H9 (cell line): ENCODE measurements around the gene CCDC141. TPM values are rescaled to one million over a fixed set of nuclear protein-coding genes. Genes with fewer than 3 reads are reported as not detected.
A peak's percentile ranks its signal among the peaks of the same experiment; 100 is the strongest.

Experiments
- DNase-seq: peaks from one replicate; pipeline ENCODE4 v3.0.0-alpha.2; 2017
- H2AFZ ChIP-seq: one replicate; pipeline ENCODE4 v1.6.1; 2013; ENCODE audit warnings: mild to moderate bottlenecking, low read length, control low read depth, moderate library complexity
- H2AK5ac ChIP-seq: 2 replicates; pipeline ENCODE4 v1.6.1; 2013; ENCODE audit warnings: low read length, control low read depth, mixed read lengths; ENCODE audit not compliant: insufficient read length
- H2BK120ac ChIP-seq: one replicate; pipeline ENCODE4 v1.6.1; 2013; ENCODE audit warnings: low read depth, mild to moderate bottlenecking, low read length, control low read depth, inconsistent platforms; ENCODE audit not compliant: poor library complexity, severe bottlenecking
- H2BK12ac ChIP-seq: 2 replicates; pipeline ENCODE4 v1.6.1; 2013; ENCODE audit warnings: low read length, control low read depth, mixed read lengths, low read depth; ENCODE audit not compliant: insufficient read length
- H2BK15ac ChIP-seq: 2 replicates; pipeline ENCODE4 v1.6.1; 2013; ENCODE audit warnings: low read depth, low read length, control low read depth
- H2BK20ac ChIP-seq: one replicate; pipeline ENCODE4 v1.6.1; 2013; ENCODE audit warnings: low read depth, mild to moderate bottlenecking, low read length, control low read depth, inconsistent platforms; ENCODE audit not compliant: poor library complexity, severe bottlenecking
- H2BK5ac ChIP-seq: 2 replicates; pipeline ENCODE4 v1.6.1; 2013; ENCODE audit warnings: low read length, control low read depth, mixed read lengths; ENCODE audit not compliant: insufficient read length
- H3K14ac ChIP-seq: 2 replicates; pipeline ENCODE4 v1.6.1; 2013; ENCODE audit warnings: low read length, control low read depth; ENCODE audit not compliant: insufficient read depth
- H3K18ac ChIP-seq: 2 replicates; pipeline ENCODE4 v1.6.1; 2013; ENCODE audit warnings: low read depth, mild to moderate bottlenecking, mixed read lengths, low read length, control low read depth; ENCODE audit not compliant: insufficient read length
- H3K23ac ChIP-seq: 2 replicates; pipeline ENCODE4 v1.6.1; 2013; ENCODE audit warnings: low read length, control low read depth, mixed read lengths, low read depth; ENCODE audit not compliant: insufficient read length
- H3K23me2 ChIP-seq: 2 replicates; pipeline ENCODE4 v1.6.1; 2013; ENCODE audit warnings: low read depth, mild to moderate bottlenecking, mixed read lengths, low read length, control low read depth; ENCODE audit not compliant: insufficient read length, poor library complexity, severe bottlenecking
- H3K27ac ChIP-seq: 2 replicates; pipeline ENCODE4 v1.5.1; 2013; ENCODE audit warnings: low read length, control low read depth, mixed read lengths, low read depth; ENCODE audit not compliant: insufficient read length
- H3K27me3 ChIP-seq: 2 replicates; pipeline ENCODE4 v1.6.1; 2013; ENCODE audit warnings: low read length, control low read depth, inconsistent platforms; ENCODE audit not compliant: insufficient read depth
- H3K4ac ChIP-seq: 2 replicates; pipeline ENCODE4 v1.6.1; 2013; ENCODE audit warnings: low read depth, mild to moderate bottlenecking, control low read depth, inconsistent platforms, low read length, moderate library complexity
- H3K4me1 ChIP-seq: 2 replicates; pipeline ENCODE4 v1.6.1; 2013; ENCODE audit warnings: low read length, control low read depth, inconsistent platforms; ENCODE audit not compliant: insufficient read depth
- H3K4me2 ChIP-seq: 2 replicates; pipeline ENCODE4 v1.6.1; 2013; ENCODE audit warnings: low read length, control low read depth, mixed read lengths; ENCODE audit not compliant: insufficient read length, insufficient read depth
- H3K56ac ChIP-seq: 2 replicates; pipeline ENCODE4 v1.6.1; 2013; ENCODE audit warnings: low read depth, mild to moderate bottlenecking, mixed read lengths, low read length, control low read depth; ENCODE audit not compliant: insufficient read length
- H3K79me1 ChIP-seq: 2 replicates; pipeline ENCODE4 v1.6.1; 2013; ENCODE audit warnings: low read depth, mild to moderate bottlenecking, moderate library complexity, low read length, control low read depth, inconsistent platforms; ENCODE audit not compliant: insufficient read depth, poor library complexity, severe bottlenecking
- H3K79me2 ChIP-seq: 2 replicates; pipeline ENCODE4 v1.6.1; 2013; ENCODE audit warnings: low read length, control low read depth, inconsistent platforms; ENCODE audit not compliant: insufficient read depth
- H3K9ac ChIP-seq: 2 replicates; pipeline ENCODE4 v1.6.1; 2013; ENCODE audit warnings: low read length, control low read depth, mixed read lengths; ENCODE audit not compliant: insufficient read length; ENCODE audit errors: extremely low read depth
- H3K9me3 ChIP-seq: one replicate; pipeline ENCODE4 v1.6.1; 2013; ENCODE audit warnings: low read depth, low read length, inconsistent platforms; ENCODE audit not compliant: control insufficient read depth
- H3T11ph ChIP-seq: one replicate; pipeline ENCODE4 v1.6.1; 2013; ENCODE audit warnings: mild to moderate bottlenecking, low read length, control low read depth, inconsistent platforms
- H4K20me1 ChIP-seq: one replicate; pipeline ENCODE4 v1.6.1; 2013; ENCODE audit not compliant: control insufficient read depth, insufficient read length, insufficient read depth
- H4K5ac ChIP-seq: 2 replicates; pipeline ENCODE4 v1.6.1; 2013; ENCODE audit warnings: low read depth, mild to moderate bottlenecking, mixed read lengths, low read length, control low read depth; ENCODE audit not compliant: insufficient read length
- H4K8ac ChIP-seq: replicated peaks from 2 replicates; pipeline ENCODE4 v1.6.1; 2013; ENCODE audit warnings: low read length, control low read depth, mixed read lengths, low read depth; ENCODE audit not compliant: insufficient read length
- H4K91ac ChIP-seq: 2 replicates; pipeline ENCODE4 v1.6.1; 2013; ENCODE audit warnings: low read depth, mild to moderate bottlenecking, moderate library complexity, mixed read lengths, low read length, control low read depth; ENCODE audit not compliant: insufficient read length
- H3K27ac Mint-ChIP-seq, 3 experiments: 2 replicates in 2 of 3; 3 replicates in 1 of 3; pipeline ENCODE4 v1.8.0; 2020 to 2021; ENCODE audit warnings: mixed read lengths in 3 of 3, mild to moderate bottlenecking in 1 of 3, moderate library complexity in 1 of 3
- H3K27me3 Mint-ChIP-seq: 2 replicates; pipeline ENCODE4 v1.8.0; 2021; ENCODE audit warnings: low read depth, mild to moderate bottlenecking, moderate library complexity, mixed read lengths
- H3K36me3 Mint-ChIP-seq, 3 experiments: 2 replicates in 2 of 3; 3 replicates in 1 of 3; pipeline ENCODE4 v1.8.0; 2020 to 2021; ENCODE audit warnings: low read depth in 3 of 3, mixed read lengths in 3 of 3; ENCODE audit not compliant: insufficient read depth in 1 of 3
- H3K4me1 Mint-ChIP-seq, 2 experiments: 2 replicates each; pipeline ENCODE4 v1.8.0; 2020; ENCODE audit warnings: mixed read lengths in 2 of 2
- H3K4me3 Mint-ChIP-seq, 2 experiments: 2 replicates in 1 of 2; 3 replicates in 1 of 2; pipeline ENCODE4 v1.8.0; 2020 to 2021; ENCODE audit warnings: mild to moderate bottlenecking in 2 of 2, mixed read lengths in 2 of 2, moderate library complexity in 1 of 2
- H3K9me3 Mint-ChIP-seq, 2 experiments: 2 replicates in 1 of 2; 3 replicates in 1 of 2; pipeline ENCODE4 v1.8.0; 2020; ENCODE audit warnings: mild to moderate bottlenecking in 2 of 2, mixed read lengths in 2 of 2, moderate library complexity in 1 of 2
- WGBS: extraction: QIAGEN DNeasy Blood & Tissue Kit; methylation state at CpG from one replicate; pipeline ENCODE4 v1.1.7; 2013; ENCODE audit warnings: missing lambda C conversion rate, low lambda C conversion rate, mixed read lengths; ENCODE audit not compliant: insufficient read length; ENCODE audit errors: extremely low coverage; 5-methylcytosine and 5-hydroxymethylcytosine counted together
- total RNA-seq: library from RNA; stranded (reverse); gene quantifications from 2 replicates; pipeline ENCODE4 v1.2.1, GENCODE V29; 2021
- TF ChIP-seq, protein P1 (sequence below): fragments of 200-600 bp; sonication (generic); conservative IDR thresholded peaks from 3 replicates; pipeline ENCODE4 v1.8.0; 2021; ENCODE audit warnings: antibody characterized with exemption, mild to moderate bottlenecking

The CCDC141 gene
- total RNA-seq, 1 experiment from 2014 or later: 1.0 TPM

DNA sequence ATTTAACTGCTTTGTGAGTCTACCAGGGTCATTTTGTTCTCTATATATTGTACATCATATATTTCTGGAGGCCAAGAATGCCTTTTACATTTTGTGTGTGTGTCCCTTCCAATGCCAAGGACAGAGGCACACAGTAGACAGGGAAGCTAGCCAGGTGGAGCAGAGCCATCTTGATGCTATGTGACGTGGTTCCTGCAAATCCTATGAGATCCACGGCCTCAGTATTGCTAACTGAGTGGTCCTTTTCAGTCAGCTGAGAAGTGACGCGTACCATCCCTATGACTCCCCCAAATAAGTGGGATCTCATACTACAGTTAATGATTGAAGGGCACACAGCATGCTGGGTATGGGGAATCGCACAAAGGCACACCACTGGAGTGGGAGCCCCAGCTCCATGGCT, 27.3 kb downstream of the CCDC141 start:
- WGBS: no CpG with 5 or more reads among the region's 5 CpGs
- H3K79me2 ChIP-seq: no peaks in the 10 kb centered on the region
- H3K27me3 ChIP-seq: no peaks in the 10 kb centered on the region
- no peak overlapping the region for H2BK5ac ChIP-seq
- Mint-ChIP-seq H3K4me1 (no peaks in the 10 kb centered on the region), H3K27ac (peak overlapping the region in 1 of 3 experiments; percentile 10; a peak in 1 of 7 replicates), H3K4me3 (no peak overlapping the region), H3K36me3 (peaks cover 6 to 22% (median 11%) of the 10 kb centered on the region in 3 experiments), H3K9me3 (peaks cover 12 to 18% of the 10 kb centered on the region in 2 experiments), H3K27me3 (0 out of 2 replicates have a peak, but pooled peaks cover 2% of the 10 kb centered on the region)
- H2BK20ac ChIP-seq: no peak overlapping the region
- no peak overlapping the region for H3K18ac ChIP-seq
- no peaks in the 10 kb centered on the region for H4K20me1 ChIP-seq
- TF ChIP-seq, protein P1, sequence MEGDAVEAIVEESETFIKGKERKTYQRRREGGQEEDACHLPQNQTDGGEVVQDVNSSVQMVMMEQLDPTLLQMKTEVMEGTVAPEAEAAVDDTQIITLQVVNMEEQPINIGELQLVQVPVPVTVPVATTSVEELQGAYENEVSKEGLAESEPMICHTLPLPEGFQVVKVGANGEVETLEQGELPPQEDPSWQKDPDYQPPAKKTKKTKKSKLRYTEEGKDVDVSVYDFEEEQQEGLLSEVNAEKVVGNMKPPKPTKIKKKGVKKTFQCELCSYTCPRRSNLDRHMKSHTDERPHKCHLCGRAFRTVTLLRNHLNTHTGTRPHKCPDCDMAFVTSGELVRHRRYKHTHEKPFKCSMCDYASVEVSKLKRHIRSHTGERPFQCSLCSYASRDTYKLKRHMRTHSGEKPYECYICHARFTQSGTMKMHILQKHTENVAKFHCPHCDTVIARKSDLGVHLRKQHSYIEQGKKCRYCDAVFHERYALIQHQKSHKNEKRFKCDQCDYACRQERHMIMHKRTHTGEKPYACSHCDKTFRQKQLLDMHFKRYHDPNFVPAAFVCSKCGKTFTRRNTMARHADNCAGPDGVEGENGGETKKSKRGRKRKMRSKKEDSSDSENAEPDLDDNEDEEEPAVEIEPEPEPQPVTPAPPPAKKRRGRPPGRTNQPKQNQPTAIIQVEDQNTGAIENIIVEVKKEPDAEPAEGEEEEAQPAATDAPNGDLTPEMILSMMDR: no peak
- no peaks in the 10 kb centered on the region for H3K4me1 ChIP-seq
- no peak overlapping the region for H4K91ac ChIP-seq
- no peak overlapping the region for H2AFZ ChIP-seq
- H3K4ac ChIP-seq: no peak overlapping the region
- H3K79me1 ChIP-seq: no peaks in the 10 kb centered on the region
- H3K9me3 ChIP-seq: peaks cover 2% of the 10 kb centered on the region
- H2BK120ac ChIP-seq: no peak overlapping the region
- H4K5ac ChIP-seq: no peak overlapping the region
- no peak overlapping the region for H2BK15ac ChIP-seq
- H3K56ac ChIP-seq: no peak overlapping the region
- H2BK12ac ChIP-seq: no peak overlapping the region
- no peak overlapping the region for H3K23ac ChIP-seq
- H3T11ph ChIP-seq: no peak overlapping the region
- no peak overlapping the region for H3K4me2 ChIP-seq
- no peak overlapping the region for H4K8ac ChIP-seq
- H3K14ac ChIP-seq: no peak overlapping the region
- no peak overlapping the region for H2AK5ac ChIP-seq
- no peaks in the 10 kb centered on the region for H3K23me2 ChIP-seq
- no peak overlapping the region for H3K9ac ChIP-seq
- no peak for DNase-seq
- no peak overlapping the region for H3K27ac ChIP-seq
